GM10266 (cell line): ENCODE measurements around the gene MYO15A.
"Not testable (repeated sequence)": the region's sequence is repeated elsewhere in the genome, so short reads cannot be mapped to it uniquely, and the experiment has no call there.

Experiments used
- DNase-seq: peaks from one replicate; pipeline ENCODE4 v3.0.0; 2012; ENCODE audit errors: extremely low spot score
- TF ChIP-seq, protein P1 (sequence below): IDR thresholded peaks from 2 replicates; pipeline ENCODE4 v1.5.1; 2012; ENCODE audit warnings: mild to moderate bottlenecking, low read depth; ENCODE audit not compliant: control insufficient read depth, insufficient read depth; ENCODE audit errors: missing control alignments

The MYO15A gene

DNA sequence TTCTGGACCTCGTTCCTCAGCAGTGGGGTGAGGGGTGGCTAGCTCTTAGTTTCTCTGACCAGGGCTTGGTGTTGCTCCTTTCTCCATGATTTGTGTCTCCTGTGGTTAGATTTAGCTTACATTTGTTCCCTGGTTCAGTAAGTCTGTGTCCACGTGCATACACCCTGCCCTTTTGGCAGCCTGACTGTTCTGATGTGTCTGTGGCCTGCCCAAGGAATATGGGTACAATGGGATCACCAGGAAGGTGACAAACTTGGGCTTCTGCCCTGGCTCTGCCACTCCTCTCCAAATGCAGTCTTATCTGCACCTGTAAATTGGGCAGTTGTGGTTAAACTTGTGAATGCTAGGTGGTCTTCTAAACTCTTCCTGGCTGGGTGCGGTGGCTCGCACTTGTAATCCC is 92.6 kb downstream of the MYO15A start:
- no peak for DNase-seq
- TF ChIP-seq, protein P1, sequence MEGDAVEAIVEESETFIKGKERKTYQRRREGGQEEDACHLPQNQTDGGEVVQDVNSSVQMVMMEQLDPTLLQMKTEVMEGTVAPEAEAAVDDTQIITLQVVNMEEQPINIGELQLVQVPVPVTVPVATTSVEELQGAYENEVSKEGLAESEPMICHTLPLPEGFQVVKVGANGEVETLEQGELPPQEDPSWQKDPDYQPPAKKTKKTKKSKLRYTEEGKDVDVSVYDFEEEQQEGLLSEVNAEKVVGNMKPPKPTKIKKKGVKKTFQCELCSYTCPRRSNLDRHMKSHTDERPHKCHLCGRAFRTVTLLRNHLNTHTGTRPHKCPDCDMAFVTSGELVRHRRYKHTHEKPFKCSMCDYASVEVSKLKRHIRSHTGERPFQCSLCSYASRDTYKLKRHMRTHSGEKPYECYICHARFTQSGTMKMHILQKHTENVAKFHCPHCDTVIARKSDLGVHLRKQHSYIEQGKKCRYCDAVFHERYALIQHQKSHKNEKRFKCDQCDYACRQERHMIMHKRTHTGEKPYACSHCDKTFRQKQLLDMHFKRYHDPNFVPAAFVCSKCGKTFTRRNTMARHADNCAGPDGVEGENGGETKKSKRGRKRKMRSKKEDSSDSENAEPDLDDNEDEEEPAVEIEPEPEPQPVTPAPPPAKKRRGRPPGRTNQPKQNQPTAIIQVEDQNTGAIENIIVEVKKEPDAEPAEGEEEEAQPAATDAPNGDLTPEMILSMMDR, result no peak

DNA sequence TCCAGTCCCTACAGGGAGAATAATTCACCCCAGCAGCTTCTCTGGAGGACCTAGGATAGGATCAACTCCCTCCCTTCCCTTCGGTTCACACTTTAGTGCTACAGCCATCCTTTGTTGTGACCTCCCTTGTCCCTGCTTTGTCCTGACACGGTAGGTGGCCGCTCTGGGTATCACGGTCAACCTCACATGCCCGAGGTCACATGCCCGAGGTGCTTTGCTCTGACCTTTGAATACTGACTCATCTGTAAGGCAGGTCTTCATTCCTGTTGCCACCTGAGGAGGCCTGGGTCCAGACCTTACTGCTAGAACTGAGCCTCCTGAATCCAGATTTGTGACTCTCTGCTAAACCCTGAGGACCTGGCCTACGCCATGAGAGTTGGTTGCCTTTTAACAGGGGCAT is 94.8 kb downstream of the MYO15A start:
- DNase-seq, result no peak
- TF ChIP-seq, protein P1, result no peak

DNA sequence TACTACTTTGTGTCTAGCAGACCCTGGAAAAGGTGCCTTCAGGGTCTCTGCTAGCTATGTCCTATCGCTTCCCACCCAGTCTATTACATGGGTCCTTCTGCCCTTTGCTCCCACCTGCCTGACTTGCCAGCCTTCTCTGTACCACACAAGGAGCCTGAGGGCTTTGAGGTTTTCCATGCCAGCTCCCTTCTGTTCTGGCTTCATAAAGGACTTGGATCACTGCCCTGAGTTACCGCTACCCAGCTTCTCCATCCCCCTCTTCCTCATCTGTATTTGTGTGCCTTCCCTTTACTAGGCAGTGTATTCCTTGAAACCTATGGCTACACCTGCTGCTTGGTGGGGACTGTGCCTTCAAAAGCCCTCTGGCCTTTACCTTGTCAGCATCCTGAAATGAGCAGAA is 97.3 kb downstream of the MYO15A start:
- no peak for DNase-seq

DNA sequence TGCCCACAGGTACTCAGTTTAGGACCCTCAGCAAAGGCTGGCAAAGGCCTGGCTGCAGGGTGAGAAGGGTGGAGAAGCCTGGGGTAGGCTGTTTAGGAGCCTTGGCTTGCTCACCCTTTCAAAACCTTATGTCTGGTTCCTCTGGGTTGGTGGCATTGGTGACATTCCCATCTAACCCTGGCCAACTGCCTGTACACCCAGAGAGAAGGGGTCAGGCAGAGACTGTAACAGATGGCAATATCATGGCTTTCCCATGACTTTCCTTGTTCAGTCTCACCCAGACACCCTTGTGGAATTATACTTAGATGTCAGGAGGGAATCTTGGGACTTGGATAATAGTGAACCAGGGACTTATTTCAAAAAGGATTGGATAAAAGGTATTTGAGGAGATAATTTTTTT is 98.4 kb downstream of the MYO15A start:
- no peak for DNase-seq
- TF ChIP-seq, protein P1, result no peak

More for the DNA sequence above, 97.3 kb downstream of the MYO15A start:
- TF ChIP-seq, protein P1, result no peak

DNA sequence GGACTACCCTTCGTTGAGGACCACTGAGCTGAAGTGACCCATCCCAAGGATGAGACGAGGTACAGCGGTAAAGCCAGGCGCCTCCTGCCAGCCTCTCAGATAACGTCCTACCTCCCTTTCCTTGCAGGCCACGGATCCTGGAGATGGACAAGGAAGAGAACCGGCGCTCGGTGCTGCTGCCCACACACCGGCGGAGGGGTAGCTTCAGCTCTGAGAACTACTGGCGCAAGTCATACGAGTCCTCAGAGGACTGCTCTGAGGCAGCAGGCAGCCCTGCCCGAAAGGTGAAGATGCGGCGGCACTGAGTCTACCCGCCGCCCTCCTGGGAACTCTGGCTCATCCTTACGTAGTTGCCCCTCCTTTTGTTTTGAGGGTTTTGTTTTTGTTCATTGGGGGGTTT is 99.5 kb downstream of the MYO15A start:
- TF ChIP-seq, protein P1, result no peak
- no peak for DNase-seq

DNA sequence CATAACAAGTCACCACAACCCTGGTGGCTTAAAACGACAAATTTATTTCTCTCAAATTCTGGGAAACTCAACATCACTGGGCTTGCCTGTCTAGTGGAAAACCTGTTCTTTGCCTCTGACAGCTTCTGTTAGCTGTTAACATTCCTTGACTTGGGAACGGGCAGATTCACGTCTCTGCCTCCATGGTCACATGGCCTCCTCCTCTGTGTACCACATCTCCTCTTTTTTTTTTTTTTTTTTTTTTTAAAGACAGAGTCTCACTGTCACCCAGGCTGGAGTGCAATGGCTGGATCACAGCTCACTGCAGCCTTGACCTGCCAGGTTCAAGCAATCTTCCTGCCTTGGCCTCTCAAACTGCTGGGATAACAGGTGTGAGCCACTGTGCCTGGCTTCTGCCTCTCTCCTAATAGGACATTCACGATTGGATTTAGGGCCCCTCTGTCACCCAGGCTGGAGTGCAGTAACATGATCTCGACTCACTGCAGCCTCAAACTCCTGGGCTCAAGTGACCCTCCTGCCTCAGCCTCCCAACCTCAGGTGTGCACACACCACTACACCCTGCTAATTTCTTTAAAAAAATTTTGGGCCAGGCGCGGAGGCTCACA is 105.2 kb downstream of the MYO15A start:
- no peak for DNase-seq
- TF ChIP-seq, protein P1, result no peak

DNA sequence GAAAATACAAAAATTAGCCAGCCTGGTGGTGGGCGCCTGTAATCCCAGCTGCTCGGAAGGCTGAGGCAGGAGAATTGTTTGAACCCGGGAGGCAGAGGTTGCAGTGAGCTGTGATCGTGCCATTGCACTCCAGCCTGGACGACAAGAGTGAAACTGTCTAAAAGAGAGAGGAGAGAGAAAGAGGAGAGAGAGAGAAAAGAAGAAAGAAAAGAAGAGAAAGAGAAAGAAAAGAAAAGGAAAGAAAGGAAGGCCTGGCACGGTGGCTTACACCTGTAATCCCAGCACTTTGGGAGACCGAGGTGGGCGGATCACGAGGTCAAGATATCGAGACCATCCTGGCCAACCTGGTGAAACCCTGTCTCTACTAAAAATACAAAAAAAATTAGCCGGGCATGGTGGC is 108.3 kb downstream of the MYO15A start:
- not testable (repeated sequence) for DNase-seq

DNA sequence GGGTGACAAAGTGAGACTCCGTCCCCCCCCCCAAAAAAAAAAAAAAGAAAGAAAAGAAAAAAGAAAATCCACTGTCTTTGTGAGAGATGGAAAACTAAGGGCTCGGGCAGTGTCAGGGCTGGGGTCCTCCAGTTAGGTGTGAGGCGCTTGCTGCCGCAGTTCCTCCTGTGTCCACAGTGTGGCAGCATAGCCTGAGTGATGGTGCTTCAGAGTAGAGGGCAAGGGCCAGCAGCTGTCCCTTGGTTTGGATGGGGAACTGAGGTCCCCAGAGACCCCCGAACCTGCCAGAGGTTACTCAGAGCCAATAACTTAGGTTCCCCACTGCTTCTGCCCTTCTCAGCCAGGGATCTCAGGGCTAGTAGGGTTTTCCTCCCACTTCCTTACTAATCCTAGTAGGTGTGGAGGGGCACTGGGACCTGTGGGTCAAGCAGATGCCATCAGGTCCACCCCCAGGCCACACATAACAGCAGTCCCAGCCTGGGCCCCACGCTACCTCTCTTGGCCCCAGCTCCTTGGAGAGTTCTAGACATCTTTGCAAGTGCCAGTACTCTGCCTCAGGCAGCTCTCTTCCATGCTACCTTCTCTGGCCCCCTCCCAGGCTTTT is 109.0 kb downstream of the MYO15A start:
- TF ChIP-seq, protein P1, result peak; percentile 99
- DNase-seq, result peak; percentile 86
